Measurements from ENCODE around the gene GOLGA6L2. TPM values are rescaled to one million over a fixed set of nuclear protein-coding genes. Genes with fewer than 3 reads are reported as not detected.

The GOLGA6L2 gene
- total and polyA plus RNA-seq, 2 of the 8 experiments (the other 6 are each of a cell fraction or from before 2014, with no cell fraction given): not detected

- Histone ChIP-seq H3K18ac (ENCODE audit: extremely low read depth, low read length) (no peak overlapping the region), H3K14ac (ENCODE audit: insufficient read length) (no peak overlapping the region), H3K23ac (ENCODE audit: insufficient read length) (no peak overlapping the region), H3K4ac (replicated peaks; ENCODE audit: insufficient read length, low read depth, low read length) (no peak overlapping the region), H4K8ac (ENCODE audit: extremely low read depth, insufficient read depth, low read length) (no peak overlapping the region), H3K4me1 (replicated peaks in 1 of 4; ENCODE audit: control insufficient read depth in 3 of 4, insufficient read depth in 4 of 4, low read length in 3 of 4) (no peaks in the 10 kb centered on the region), H2AK5ac (ENCODE audit: low read depth, low read length) (no peak overlapping the region), H3K4me2 (ENCODE audit: insufficient read depth in 1 of 2, low read depth in 2 of 2, low read length in 2 of 2) (no peak overlapping the region), H3K4me3 (ENCODE audit: extremely low read depth in 1 of 4, insufficient read depth in 2 of 4, low read depth in 3 of 4, low read length in 4 of 4) (no peak overlapping the region), H3K79me2 (ENCODE audit: control insufficient read depth in 1 of 2, insufficient read depth in 2 of 2, low read length in 2 of 2) (no peaks in the 10 kb centered on the region), H3K23me2 (ENCODE audit: low read depth, low read length) (no peaks in the 10 kb centered on the region), H3K36me3 (ENCODE audit: control insufficient read depth in 2 of 4, insufficient read depth in 4 of 4, low read length in 3 of 4) (no peaks in the 10 kb centered on the region), H3K9ac (replicated peaks in 1 of 4; ENCODE audit: extremely low read depth in 1 of 4, low read depth in 3 of 4, low read length in 3 of 4) (no peak overlapping the region), H3K9me3 (ENCODE audit: insufficient read depth in 2 of 2, low read depth in 1 of 2, low read length in 1 of 2) (peaks cover 8 to 26% of the 10 kb centered on the region in 2 experiments), H2BK5ac (ENCODE audit: low read depth, low read length) (no peak overlapping the region), H3K27ac (ENCODE audit: low read depth, low read length) (no peak overlapping the region), H4K91ac (replicated peaks; ENCODE audit: insufficient read length, low read length) (no peak overlapping the region), H2AFZ (ENCODE audit: low read length) (no peak overlapping the region), H3K79me1 (ENCODE audit: low read depth, low read length) (no peaks in the 10 kb centered on the region), H2BK12ac (ENCODE audit: low read depth, low read length) (no peak overlapping the region), H4K20me1 (replicated peaks in 1 of 2; ENCODE audit: control insufficient read depth in 1 of 2, insufficient read depth in 2 of 2, low read length in 2 of 2) (no peaks in the 10 kb centered on the region), H3K27me3 (replicated peaks in 1 of 4; ENCODE audit: control insufficient read depth in 3 of 4, extremely low read depth in 1 of 4, insufficient read depth in 3 of 4, low read length in 3 of 4) (no peaks in the 10 kb centered on the region), H4K5ac (ENCODE audit: insufficient read length, low read depth, low read length) (no peak overlapping the region), H2BK120ac (replicated peaks; ENCODE audit: low read depth, low read length) (no peak overlapping the region), H3K56ac (replicated peaks; ENCODE audit: insufficient read length, low read depth, low read length) (no peak overlapping the region), H2BK15ac (ENCODE audit: low read length) (no peak overlapping the region), H2BK20ac (ENCODE audit: low read length) (no peak overlapping the region)
- no peak for DNase-seq (ENCODE audit: low read depth in 1 of 2, low spot score in 2 of 2)
- no peak for TF ChIP-seq FOSL1 (IDR thresholded peaks at IDR 0.05; ENCODE audit: insufficient read depth, low read depth, low read length)
- TF ChIP-seq POLR2A (IDR thresholded peaks at IDR 0.05; ENCODE audit: control extremely low read depth in 1 of 2, low read depth in 2 of 2, low read length in 2 of 2): no peak
- ChIA-PET CTCF (ENCODE audit: partially characterized antibody) (no interaction called here), POLR2A (ENCODE audit: partially characterized antibody) (no interaction called here)
- FAIRE-seq: no peak
- 66% methylated on average over 5 of the region's 5 CpGs; no CpG with 5 or more reads in 1 of the 2 experiments for WGBS, 2 experiments (ENCODE audit: extremely low coverage in 1 of 2, insufficient coverage in 1 of 2, insufficient read length in 1 of 2, insufficient replicate concordance in 2 of 2, low coverage in 1 of 2, low lambda C conversion rate in 2 of 2, missing lambda C conversion rate in 1 of 2)
Observed at GRCh38 chr15:23402544-23402943, 44.5 kb downstream of the GOLGA6L2 start.

Measured in H1 (cell line).